Measurements from ENCODE around the gene BFSP2.
"Not testable (repeated sequence)": the region's sequence is repeated elsewhere in the genome, so short reads cannot be mapped to it uniquely, and the experiment has no call there.

The BFSP2 gene

DNA sequence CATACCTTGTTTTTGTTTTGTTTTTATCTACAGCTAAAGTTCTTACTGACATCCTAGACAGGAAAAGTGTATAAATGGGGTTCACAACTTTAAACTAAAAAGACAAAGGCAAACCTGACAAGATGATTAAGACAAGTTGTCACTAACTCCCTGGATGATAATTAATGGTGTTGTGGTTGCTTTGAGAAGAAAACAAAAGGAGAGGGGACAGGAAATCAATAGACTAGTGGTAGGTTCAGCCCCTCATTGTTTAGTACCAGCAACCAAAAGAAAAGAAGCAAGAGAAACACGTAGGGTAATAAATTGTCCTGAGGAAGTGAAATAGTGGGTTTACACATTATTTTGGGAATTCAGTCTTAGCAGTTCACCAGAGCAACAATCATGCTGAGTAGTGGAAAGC lies 78.8 kb downstream of the BFSP2 start:
- no peak for DNase-seq (ENCODE audit: low read depth in 4 of 4, low spot score in 1 of 4)

DNA sequence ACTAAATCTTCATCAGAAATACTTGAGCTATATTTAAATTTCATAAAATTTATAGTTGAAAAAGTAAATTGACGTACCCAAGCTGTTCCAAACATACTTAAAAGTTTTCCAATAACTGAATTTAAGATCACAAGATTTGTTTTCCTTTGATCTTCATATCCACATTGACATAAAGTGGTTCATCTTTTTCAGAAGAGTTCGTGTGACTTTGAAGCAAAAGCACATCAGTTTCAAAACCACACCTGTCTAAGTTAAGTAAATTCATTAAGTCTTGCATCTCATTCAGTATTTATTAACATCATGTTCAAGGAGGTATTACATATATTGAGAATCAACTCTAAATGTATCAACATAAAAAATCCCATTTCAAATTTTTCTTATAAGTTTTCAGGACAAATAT lies 79.5 kb downstream of the BFSP2 start:
- no peak for DNase-seq (ENCODE audit: low read depth in 4 of 4, low spot score in 1 of 4)

DNA sequence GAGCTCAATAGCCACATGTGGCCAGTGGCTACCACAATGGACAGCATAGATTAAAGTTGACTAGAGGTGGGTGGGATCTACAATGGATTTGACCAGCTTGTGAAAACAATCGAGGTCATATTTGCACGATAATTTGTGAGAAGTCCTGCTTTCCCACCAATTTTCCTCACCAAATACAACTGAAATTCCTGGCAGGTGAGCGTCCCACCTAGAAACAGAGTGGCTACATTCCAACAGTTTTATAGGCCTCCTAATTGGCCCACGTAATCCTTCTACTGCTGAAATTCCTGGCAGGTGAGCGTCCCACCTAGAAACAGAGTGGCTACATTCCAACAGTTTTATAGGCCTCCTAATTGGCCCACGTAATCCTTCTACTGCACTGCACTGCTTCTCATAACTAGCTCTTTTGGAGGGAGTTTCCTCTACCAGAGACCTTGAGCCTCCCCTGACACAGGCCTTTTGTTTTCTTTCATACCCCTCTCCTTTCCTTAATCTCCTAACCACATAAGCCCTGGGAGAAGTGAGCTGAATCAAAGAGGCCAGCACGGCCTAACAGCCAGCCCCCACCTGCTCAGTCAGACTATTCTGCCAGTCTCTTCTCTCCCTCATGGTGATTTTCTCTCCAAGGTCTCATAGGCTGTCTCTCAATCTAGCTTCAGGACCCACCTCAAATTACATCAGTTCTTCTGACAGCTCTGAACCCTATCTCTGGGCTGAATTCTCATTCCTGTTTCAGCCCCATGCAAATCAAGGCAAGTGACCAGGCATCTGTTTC lies 80.2 kb downstream of the BFSP2 start:
- DNase-seq (ENCODE audit: low read depth in 4 of 4, low spot score in 1 of 4) = no peak

DNA sequence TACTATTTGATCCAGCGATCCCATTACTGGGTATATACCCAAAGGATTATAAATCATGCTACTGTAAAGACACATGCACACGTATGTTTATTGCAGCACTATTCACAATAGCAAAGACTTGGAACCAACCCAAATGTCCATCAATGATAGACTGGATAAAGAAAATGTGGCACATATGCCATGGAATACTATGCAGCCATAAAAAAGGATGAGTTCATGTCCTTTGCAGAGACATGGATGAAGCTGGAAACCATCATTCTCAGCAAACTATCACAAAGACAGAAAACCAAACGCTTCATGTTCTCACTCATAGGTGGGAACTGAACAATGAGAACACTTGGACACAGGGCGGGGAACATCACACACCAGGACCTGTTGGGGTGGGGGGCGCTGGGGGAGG lies 82.6 kb downstream of the BFSP2 start:
- not testable (repeated sequence) for DNase-seq (ENCODE audit: low read depth in 4 of 4, low spot score in 1 of 4)

DNA sequence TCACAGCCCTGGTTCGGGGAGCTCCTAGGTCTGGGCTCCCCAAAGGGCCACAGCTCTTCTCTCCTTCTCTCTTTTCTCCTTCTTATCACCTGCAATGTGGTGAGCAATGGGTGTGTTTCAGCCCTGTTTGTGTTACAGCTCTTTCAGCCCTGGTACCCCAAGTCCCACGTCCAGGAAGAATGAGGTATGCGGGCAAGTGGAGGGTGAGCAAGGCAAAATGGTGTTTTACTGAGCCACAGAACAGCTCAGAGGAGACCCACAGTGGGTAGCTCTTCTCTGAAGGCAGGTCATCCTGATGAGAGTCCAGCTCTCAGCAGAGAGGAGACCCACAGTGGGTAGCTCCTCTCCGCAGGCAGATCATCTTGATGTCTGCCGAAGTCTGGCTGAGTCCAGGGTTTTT lies 86.8 kb downstream of the BFSP2 start:
- no peak for DNase-seq (ENCODE audit: low read depth in 4 of 4, low spot score in 1 of 4)

DNA sequence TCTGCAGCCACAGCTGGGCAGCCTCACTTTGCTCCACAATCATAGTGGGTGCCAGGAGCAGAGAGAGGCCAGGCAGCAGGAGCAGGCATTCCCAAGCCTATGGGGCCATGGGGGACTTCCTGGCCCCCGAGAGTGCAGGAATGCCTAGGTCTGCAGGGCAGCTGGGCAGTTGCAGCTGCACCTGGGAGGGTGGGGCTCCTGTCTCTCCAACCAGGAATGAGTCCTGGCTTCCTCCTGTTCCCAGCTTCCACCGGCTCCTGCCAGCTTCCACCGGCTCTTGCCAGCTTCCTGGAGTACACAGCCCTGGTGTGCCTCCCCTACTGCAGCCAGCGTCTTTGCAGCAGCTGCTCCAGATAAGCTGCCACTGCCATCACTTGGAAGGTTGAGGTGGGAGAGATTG lies 87.3 kb downstream of the BFSP2 start:
- no peak for DNase-seq (ENCODE audit: low read depth in 4 of 4, low spot score in 1 of 4)

DNA sequence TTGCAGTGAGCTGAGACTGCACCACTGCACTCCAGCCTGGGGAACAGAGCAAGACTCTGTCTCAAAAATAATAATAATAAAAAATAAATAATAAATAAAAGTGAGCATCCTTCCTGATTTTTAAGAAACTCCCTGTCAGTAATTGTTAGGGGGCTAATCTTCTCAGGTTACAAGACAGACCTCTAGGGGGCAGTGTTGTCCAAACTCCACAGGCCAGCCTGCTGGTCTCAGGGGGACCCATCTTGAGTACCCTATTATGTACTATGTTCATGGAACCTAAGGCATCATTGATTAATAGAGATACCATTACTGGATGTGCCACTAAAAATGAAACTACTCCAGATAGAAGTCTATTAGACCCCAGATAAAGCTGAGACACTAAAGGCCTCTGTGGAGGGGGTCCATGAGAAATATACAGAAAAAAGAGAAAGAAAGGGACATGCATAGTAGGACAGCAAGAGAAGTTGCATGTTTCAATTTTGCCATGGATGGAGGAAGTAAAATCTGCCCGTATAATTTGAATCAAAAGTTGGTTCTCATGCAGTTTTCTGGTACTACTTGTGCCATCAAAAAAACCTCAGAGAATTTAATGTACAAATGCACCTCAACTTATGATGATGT lies 88.2 kb downstream of the BFSP2 start:
- DNase-seq (ENCODE audit: low read depth in 4 of 4, low spot score in 1 of 4) = peak in 3 of 4 experiments; percentile 34 to 38 (median 38)

DNA sequence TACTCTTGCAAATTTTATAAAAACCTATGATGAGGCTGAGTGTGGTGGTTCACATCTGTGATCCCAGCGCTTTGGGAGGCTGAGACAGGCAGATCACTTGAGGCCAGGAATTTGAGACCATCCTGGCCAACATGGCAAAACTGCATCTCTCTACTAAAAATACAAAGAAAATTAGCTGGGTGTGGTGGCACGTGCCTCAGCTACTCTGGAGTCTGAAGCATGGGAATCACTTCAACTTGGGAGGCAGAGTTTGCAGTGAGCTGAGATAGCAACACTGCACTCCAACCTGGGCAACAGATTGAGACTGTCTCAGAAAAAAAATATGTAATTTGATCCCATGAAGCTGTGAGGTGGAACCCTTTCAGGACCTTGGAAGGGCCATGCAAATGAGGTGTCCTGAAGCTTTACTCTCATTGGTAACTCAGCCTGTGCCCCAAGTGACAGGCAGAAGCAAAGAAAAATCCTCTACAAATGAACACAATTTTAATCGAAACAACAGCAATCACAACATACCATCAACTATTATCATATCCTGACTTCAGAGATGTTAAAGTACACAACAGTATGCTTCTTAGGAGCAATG lies 89.0 kb downstream of the BFSP2 start:
- DNase-seq (ENCODE audit: low read depth in 4 of 4, low spot score in 1 of 4) = no peak

DNA sequence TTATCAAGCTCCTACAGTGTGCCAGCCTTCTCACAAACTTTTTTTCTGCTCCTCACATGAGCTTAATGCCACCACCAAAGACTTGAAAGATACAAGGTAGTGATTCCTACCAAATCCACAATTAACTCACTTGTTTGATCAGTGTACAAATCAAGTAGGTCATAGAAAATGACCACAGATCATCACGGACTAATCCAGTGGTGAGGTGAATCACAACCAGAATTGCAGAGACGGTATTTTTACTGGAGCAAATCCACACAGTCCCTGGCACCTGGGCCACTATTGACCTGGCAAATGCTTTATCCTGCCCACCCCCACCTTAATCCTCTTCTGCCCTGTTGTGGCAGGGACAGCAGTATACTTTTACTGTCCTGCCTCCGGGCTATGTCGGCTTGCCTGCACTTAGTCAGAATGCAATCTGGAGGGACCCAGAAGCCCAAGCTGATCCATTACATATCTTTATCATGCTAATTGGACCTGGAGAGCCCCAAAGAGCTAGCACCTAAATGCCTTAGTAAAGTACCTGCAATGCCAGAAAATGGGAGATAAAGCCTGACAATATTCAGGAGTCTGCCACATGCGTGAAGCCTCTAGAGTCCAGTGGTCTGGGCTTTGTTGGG lies 89.7 kb downstream of the BFSP2 start:
- DNase-seq (ENCODE audit: low read depth in 4 of 4, low spot score in 1 of 4) = no peak

DNA sequence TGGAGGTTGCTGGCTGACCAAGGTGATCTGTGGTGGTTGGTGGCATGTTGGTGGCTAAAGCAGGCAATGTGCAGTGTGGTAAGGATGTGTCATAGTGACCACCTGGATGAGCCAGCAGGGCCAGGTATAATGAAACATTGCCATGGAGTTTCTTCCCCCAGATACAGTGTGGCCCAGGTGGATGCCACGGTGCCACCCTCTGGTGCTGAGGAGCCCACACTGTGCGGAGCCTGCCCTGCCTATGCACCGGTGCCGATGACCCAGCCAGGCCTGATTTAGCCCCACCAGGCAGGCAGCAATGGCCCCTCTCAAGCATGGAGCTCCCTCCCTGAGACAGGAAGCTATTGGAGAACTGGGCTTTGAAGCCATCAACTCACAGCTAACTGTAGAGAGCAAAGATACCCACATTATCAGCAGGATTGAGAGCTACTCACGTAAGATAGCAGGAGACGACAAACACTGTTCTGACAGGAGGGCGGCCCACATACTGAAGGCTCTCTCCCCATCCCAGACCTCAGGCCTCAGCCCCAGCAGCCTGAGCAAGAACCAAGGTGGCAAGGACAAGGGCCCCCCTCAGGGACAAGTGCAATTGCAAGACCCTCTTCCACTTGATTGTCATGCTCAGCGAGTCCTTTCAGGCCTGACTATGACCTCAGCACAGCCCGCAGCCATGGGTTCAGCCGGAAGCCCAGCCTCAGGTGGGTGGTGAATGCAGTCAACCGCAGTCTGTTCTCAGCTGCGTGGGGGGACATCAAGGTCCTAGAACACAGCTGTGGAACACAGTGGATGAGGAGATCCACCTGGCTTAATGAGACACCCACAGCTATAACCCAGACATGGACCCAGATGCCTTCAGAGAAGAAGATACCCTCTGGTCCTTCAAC lies 90.9 kb downstream of the BFSP2 start:
- peak in 2 of 4 experiments; percentile 31 to 62 for DNase-seq (ENCODE audit: low read depth in 4 of 4, low spot score in 1 of 4)

DNA sequence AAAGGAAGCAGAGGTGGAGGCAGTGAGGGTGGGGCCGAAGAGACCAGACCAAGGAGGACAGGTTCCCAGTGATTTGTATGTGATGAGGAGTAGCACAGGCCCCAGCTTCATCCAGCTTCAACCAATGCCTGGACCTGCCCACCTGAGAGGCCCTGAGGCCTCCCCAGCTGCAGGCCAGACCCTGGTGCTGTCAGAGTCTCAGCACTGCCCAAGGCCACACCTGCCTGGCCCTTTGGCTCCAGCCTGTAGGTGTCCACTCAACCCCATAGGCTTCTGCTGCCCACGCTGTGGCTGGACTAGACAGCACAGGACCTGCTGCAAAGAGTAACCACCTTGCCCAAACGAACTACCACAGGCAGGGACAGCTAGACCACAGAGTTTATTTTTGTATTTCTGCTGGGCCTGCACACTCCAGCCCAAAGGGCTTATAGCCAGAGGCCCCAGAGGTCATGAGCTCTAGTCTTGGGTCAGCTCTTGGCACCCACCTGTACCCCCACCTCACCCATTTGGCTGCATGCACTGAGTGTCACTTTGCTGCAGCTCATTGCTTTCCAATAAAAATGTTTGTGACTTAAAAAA lies 91.7 kb downstream of the BFSP2 start:
- no peak for DNase-seq (ENCODE audit: low read depth in 4 of 4, low spot score in 1 of 4)

DNA sequence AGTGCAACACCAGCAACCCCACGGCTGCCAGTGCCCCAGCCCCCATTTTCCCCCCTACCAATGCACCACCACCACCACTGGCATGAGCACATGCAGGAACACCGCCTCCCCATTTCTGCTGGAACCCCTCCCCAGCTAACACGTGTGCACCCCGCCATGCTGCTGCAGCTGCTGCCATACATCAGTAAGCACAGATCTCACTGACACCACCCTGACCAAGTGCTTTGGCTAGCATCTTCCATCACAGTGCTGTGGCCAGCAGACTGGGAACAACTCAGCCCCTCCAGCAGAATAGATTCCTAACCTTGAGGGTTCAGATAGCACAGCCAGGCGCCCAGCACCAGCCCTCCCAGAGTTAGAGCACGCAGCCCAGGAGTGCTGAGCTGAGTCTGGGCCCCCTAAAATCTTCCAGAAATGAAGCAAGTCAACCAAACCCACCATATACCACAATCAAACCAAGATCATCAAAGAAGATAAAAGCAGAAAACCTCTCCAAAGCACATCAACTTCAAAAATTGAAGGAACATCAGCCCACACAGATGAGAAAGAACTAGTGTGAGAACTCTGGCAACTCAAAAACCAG lies 92.4 kb downstream of the BFSP2 start:
- no peak for DNase-seq (ENCODE audit: low read depth in 4 of 4, low spot score in 1 of 4)

DNA sequence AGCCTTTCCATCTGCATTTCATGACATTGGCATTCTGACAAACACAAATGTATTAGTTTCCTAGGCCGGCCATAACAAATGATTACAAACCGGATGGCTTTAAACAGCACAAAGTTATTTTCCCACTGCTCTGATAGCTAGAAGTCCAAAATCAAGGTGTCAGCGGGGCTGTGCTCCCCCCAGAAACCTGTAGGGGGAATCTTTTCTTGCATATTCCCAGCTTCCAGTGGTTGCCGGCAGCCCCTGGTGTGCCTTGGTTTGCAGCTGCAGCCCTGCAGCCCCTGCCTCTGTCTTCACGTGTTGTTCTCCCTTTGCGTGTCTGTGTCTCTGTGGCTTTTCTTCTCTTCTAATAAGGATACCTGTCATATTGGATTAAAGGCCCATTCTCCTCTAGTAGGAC lies 94.6 kb downstream of the BFSP2 start:
- DNase-seq (ENCODE audit: low read depth in 4 of 4, low spot score in 1 of 4) = no peak

DNA sequence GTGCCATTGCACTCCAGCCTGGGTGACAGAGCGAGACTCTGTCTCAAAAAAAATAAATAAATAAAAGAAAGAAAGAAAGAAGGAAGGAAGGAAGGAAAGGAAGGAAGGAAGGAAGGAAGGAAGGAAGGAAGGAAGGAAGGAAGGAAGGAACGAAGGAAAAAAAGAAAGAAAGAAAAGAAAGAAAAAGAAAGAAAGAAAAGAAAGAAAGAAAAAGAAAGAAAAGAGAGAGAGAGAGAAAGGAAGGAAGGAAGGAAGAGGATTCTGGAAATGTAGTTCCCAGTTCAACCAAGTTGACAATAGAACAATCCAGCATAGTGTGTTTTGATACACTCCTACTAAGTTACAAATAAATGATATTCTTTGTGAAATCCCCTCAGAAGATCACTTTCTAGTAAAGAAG lies 102.7 kb downstream of the BFSP2 start:
- not testable (repeated sequence) for DNase-seq (ENCODE audit: low read depth in 4 of 4, low spot score in 1 of 4)

DNA sequence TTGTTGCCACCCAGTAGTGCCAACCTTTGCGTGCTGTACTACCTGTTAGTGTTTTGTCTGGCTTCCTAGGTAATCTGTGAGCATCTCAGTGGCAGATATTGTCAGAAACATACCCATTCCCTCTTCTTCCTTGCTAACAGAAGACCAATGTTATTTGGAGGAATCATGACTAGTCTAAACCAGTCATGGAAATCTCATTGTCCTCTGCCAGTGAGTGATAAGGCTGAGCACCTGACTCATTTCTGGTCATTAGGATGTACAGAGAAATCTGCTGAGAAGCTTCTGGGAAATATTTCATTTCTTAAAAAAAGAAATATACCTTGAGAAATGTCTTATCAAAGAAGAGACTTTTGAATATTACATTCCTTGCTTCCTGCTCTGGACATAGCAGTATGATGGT lies 103.6 kb downstream of the BFSP2 start:
- no peak for DNase-seq (ENCODE audit: low read depth in 4 of 4, low spot score in 1 of 4)

DNA sequence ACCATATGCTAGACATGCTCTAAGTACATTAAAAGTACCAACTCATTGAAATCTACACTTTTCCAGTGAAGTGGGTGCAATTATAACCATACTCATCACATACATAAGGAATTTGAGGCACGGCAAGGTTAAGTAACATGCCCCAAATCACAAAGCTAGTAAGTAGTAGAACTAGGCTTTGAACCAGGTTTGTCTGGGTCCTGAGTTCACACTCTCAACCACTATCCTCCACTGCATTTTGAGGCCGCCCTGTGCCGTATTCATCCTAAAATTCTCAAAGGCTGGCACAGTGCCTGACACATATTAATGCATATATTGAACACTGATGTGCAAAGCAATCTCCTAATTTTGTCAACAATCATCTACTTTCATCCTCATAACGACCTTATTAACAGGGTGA lies 104.9 kb downstream of the BFSP2 start:
- DNase-seq (ENCODE audit: low read depth in 4 of 4, low spot score in 1 of 4) = no peak

DNA sequence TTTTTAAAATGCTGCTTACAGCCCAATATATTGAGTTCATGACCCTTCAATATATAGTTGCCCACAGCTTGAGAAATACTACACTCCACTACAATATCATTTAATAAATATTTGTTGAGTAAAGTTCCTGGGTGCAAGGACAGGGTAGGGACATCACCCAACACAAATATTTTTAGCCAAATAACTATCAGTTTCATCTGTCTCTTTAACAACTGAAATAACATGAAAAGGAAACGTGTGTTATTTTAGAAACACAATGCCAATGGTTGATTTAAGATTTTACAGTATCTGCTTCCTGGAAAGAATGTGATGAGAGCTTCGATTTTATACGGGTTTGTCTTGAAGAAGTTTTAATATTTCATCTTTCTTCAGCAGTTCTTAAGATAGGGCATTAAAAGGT lies 106.0 kb downstream of the BFSP2 start:
- DNase-seq (ENCODE audit: low read depth in 4 of 4, low spot score in 1 of 4) = no peak

DNA sequence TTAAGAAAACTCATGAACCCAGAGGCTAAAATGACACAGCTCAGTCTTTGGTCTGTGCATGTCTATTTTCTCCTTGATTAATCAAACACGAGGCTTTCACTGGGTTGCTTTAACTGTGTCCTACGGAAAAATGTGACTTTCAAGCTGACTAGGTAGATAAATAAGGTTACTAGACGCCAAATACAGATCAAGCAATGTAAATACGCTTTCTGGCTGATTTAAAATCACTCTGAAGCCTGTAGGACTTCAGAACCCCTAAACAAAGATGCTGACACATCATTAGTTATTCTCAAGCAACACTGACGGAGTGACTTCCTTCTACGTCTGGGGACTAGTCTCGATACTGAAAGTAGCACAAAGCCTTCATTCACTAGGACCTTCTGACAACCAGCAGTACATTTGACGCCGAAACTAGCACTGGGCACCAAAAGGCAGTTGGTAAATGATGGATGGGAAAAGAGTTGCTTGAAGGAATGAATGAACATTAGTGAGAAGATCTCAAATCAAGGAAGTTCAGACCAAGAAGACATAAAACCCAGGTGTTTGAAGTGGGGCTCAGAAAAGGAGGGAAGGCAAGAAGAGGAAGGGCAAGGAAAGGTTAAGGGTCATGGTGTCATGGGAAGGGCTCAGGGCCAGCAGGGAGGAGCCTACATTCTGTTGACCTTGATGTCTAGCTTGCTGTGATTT lies 106.5 kb downstream of the BFSP2 start:
- no peak for DNase-seq (ENCODE audit: low read depth in 4 of 4, low spot score in 1 of 4)

DNA sequence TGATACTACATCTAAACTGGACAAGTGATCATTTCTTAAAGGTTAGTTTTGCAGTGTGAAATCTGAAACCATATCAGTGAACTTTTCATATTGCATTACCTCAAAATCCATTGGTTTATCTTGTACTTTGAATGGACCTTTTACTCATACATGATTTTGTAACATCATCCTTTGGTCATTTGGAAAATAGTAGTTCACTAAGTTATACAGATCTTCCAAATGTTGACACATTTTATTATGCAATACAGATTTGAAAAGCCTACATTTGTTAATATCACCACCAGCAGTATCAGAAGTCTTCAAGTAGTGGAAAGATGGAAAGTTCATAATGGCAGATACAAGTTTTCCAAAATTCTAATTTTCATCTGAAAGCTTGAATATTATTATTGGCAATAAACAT lies 109.6 kb downstream of the BFSP2 start:
- no peak for DNase-seq (ENCODE audit: low read depth in 4 of 4, low spot score in 1 of 4)
